ENCODE measurements around the gene MUC4.
"Not testable (repeated sequence)": the region's sequence is repeated elsewhere in the genome, so short reads cannot be mapped to it uniquely, and the experiment has no call there.

- TF ChIP-seq EZH2phosphoT487 (IDR thresholded peaks at IDR 0.05; ENCODE audit: insufficient read depth, low read depth); EZH2 (IDR thresholded peaks at IDR 0.05; ENCODE audit: insufficient read depth, poor library complexity, severe bottlenecking): not testable (repeated sequence)
These were observed 19.1 kb downstream of the MUC4 start for GRCh38 chr3:195792621-195793020.
